HL-60 (cell line): ENCODE measurements around the gene SMURF2. TPM values are rescaled to one million over a fixed set of nuclear protein-coding genes. Genes with fewer than 3 reads are reported as not detected.

ENCODE experiments used
- microRNA-seq: library from miRNA; unstranded; fragments of <30 nt; microRNA quantifications from one replicate; pipeline ENCODE4, GENCODE V29; 2018

The SMURF2 gene

Small RNA genes lying within 50 kb of the gene (microRNA-seq; reads per million reads assigned to microRNA genes)
- gene MIR3064 = 1.8 reads per million
- not detected for gene MIR5047
